UCSD-AML1 (cell line): Measurements from ENCODE around the gene ENPP3.

Experiments used
- DNase-seq: peaks from one replicate; lab custom pipeline; 2025; ENCODE audit not compliant: unreplicated experiment; lab: John Stamatoyannopoulos, UW

ENPP3 gene

GRCh38 chr6:131636880-131637792, at the start of gene ENPP3:
Gene ENPP3, plus strand, starts transcription at chr6:131637302. Its CDS starts 83 bp downstream, at chr6:131637385.
- DNase-seq, result no peak

- no peak for DNase-seq
Measured at GRCh38 chr6:131587909-131588308, 49.2 kb upstream of the ENPP3 start.

- no peak for DNase-seq
Measured at GRCh38 chr6:131588643-131589042, 48.5 kb upstream of the ENPP3 start.

- no peak for DNase-seq
Measured at GRCh38 chr6:131592935-131593334, 44.2 kb upstream of the ENPP3 start.

GRCh38 chr6:131594074-131594473, 43.0 kb upstream of the ENPP3 start:
- DNase-seq, result no peak

- no peak for DNase-seq
Measured at GRCh38 chr6:131597446-131597845, 39.7 kb upstream of the ENPP3 start.

- no peak for DNase-seq
Measured at GRCh38 chr6:131600716-131601115, 36.4 kb upstream of the ENPP3 start.

GRCh38 chr6:131602781-131603312, 34.3 kb upstream of the ENPP3 start:
- no peak for DNase-seq

- no peak for DNase-seq
Measured at GRCh38 chr6:131613296-131613925, 23.7 kb upstream of the ENPP3 start.

GRCh38 chr6:131615275-131615674, 21.8 kb upstream of the ENPP3 start:
- no peak for DNase-seq

GRCh38 chr6:131627724-131628682, 9.1 kb upstream of the ENPP3 start, which contains the start of gene MED23:
Gene MED23, minus strand, starts transcription at chr6:131628242. Its CDS starts 193 bp downstream, at chr6:131628049.
- peak; percentile 98 for DNase-seq

- no peak for DNase-seq
Measured at GRCh38 chr6:131628726-131629125, 8.4 kb upstream of the ENPP3 start.

GRCh38 chr6:131629651-131630050, 7.5 kb upstream of the ENPP3 start:
- DNase-seq, result no peak

- DNase-seq, result no peak
Measured at GRCh38 chr6:131631625-131632289, 5.3 kb upstream of the ENPP3 start.

- DNase-seq, result no peak
Measured at GRCh38 chr6:131635384-131636340, 1.4 kb upstream of the ENPP3 start.

GRCh38 chr6:131638013-131638412, 911 bp downstream of the ENPP3 start:
- no peak for DNase-seq

- no peak for DNase-seq
Measured at GRCh38 chr6:131640100-131640499, 3.0 kb downstream of the ENPP3 start.

- DNase-seq, result no peak
Measured at GRCh38 chr6:131640576-131640975, 3.5 kb downstream of the ENPP3 start.

- no peak for DNase-seq
Measured at GRCh38 chr6:131641554-131641953, 4.5 kb downstream of the ENPP3 start.
